Measurements from ENCODE around the gene SNTG2.

The SNTG2 gene

GRCh38 chr2:1078326-1078725, 127.7 kb downstream of the SNTG2 start:
- no peak for DNase-seq (ENCODE audit: extremely low read depth, low read depth)

GRCh38 chr2:1079873-1080799, 129.5 kb downstream of the SNTG2 start:
- DNase-seq (ENCODE audit: extremely low read depth, low read depth), result no peak
- TF ChIP-seq CTCF (IDR thresholded peaks at IDR 0.05; ENCODE audit: low read depth, low read length), result no peak

More at GRCh38 chr2:1078326-1078725, 127.7 kb downstream of the SNTG2 start:
- TF ChIP-seq CTCF (IDR thresholded peaks at IDR 0.05; ENCODE audit: low read depth, low read length), result no peak

- no peak for TF ChIP-seq CTCF (IDR thresholded peaks at IDR 0.05; ENCODE audit: low read depth, low read length)
- no peak for DNase-seq (ENCODE audit: extremely low read depth, low read depth)
Measured at GRCh38 chr2:1081451-1082225, 131.0 kb downstream of the SNTG2 start.

GRCh38 chr2:1082456-1083205, 132.0 kb downstream of the SNTG2 start:
- TF ChIP-seq CTCF (IDR thresholded peaks at IDR 0.05; ENCODE audit: low read depth, low read length), result no peak
- no peak for DNase-seq (ENCODE audit: extremely low read depth, low read depth)

- no peak for DNase-seq (ENCODE audit: extremely low read depth, low read depth)
- no peak for TF ChIP-seq CTCF (IDR thresholded peaks at IDR 0.05; ENCODE audit: low read depth, low read length)
Measured at GRCh38 chr2:1088192-1088860, 137.7 kb downstream of the SNTG2 start.

GRCh38 chr2:1088940-1089339, 138.3 kb downstream of the SNTG2 start:
- DNase-seq (ENCODE audit: extremely low read depth, low read depth), result no peak
- no peak for TF ChIP-seq CTCF (IDR thresholded peaks at IDR 0.05; ENCODE audit: low read depth, low read length)
